ENCODE measurements around the gene MYH6.
"Not testable (repeated sequence)": the region's sequence is repeated elsewhere in the genome, so short reads cannot be mapped to it uniquely, and the experiment has no call there.

The MYH6 gene

GRCh38 chr14:23396781-23397407 lies 11.2 kb downstream of the MYH6 start:
- no peak for DNase-seq (ENCODE audit: low read depth in 2 of 2)

- DNase-seq (ENCODE audit: low read depth in 2 of 2): no peak
Observed at GRCh38 chr14:23396126-23396525, 11.9 kb downstream of the MYH6 start.

- DNase-seq (ENCODE audit: low read depth in 2 of 2): no peak
Observed at GRCh38 chr14:23392613-23393012, 15.5 kb downstream of the MYH6 start.

GRCh38 chr14:23389871-23390270 lies 18.2 kb downstream of the MYH6 start:
- DNase-seq (ENCODE audit: low read depth in 2 of 2): not testable (repeated sequence)

GRCh38 chr14:23389396-23389795 lies 18.7 kb downstream of the MYH6 start:
- DNase-seq (ENCODE audit: low read depth in 2 of 2): no peak

- DNase-seq (ENCODE audit: low read depth in 2 of 2): no peak
Observed at GRCh38 chr14:23388996-23389395, 19.1 kb downstream of the MYH6 start.

- DNase-seq (ENCODE audit: low read depth in 2 of 2): no peak
Observed at GRCh38 chr14:23387916-23388882, 19.9 kb downstream of the MYH6 start.

- DNase-seq (ENCODE audit: low read depth in 2 of 2): no peak
Observed at GRCh38 chr14:23386999-23387398, 21.1 kb downstream of the MYH6 start.

GRCh38 chr14:23386266-23386657 lies 21.8 kb downstream of the MYH6 start:
- not testable (repeated sequence) for DNase-seq (ENCODE audit: low read depth in 2 of 2)

- DNase-seq (ENCODE audit: low read depth in 2 of 2): no peak
Observed at GRCh38 chr14:23385642-23386265, 22.3 kb downstream of the MYH6 start.

GRCh38 chr14:23385244-23385641 lies 22.8 kb downstream of the MYH6 start:
- no peak for DNase-seq (ENCODE audit: low read depth in 2 of 2)

GRCh38 chr14:23384364-23385080 lies 23.6 kb downstream of the MYH6 start:
- no peak for DNase-seq (ENCODE audit: low read depth in 2 of 2)

GRCh38 chr14:23382731-23383440 lies 25.2 kb downstream of the MYH6 start:
- DNase-seq (ENCODE audit: low read depth in 2 of 2): no peak

- DNase-seq (ENCODE audit: low read depth in 2 of 2): no peak
Observed at GRCh38 chr14:23382276-23382675, 25.8 kb downstream of the MYH6 start.

- no peak for DNase-seq (ENCODE audit: low read depth in 2 of 2)
Observed at GRCh38 chr14:23381871-23382270, 26.2 kb downstream of the MYH6 start.

GRCh38 chr14:23380976-23381375 lies 27.1 kb downstream of the MYH6 start:
- no peak for DNase-seq (ENCODE audit: low read depth in 2 of 2)

- no peak for DNase-seq (ENCODE audit: low read depth in 2 of 2)
Observed at GRCh38 chr14:23380197-23380914, 27.7 kb downstream of the MYH6 start.

GRCh38 chr14:23379366-23380196 lies 28.5 kb downstream of the MYH6 start:
- peak; percentile 52 to 55 for DNase-seq (ENCODE audit: low read depth in 2 of 2)

- DNase-seq (ENCODE audit: low read depth in 2 of 2): no peak
Observed at GRCh38 chr14:23378612-23379220, 29.4 kb downstream of the MYH6 start.

Data from stimulated activated CD4-positive, alpha-beta T cell treated with anti-CD3 and anti-CD28 coated beads, Interleukin-4, amount 100 ng/mL, for 48 hours (primary cell).